GM12891 (cell line): ENCODE measurements around the gene HUNK. TPM values are rescaled to one million over a fixed set of nuclear protein-coding genes. Genes with fewer than 3 reads are reported as not detected.

ENCODE experiments used
- DNase-seq: peaks from one replicate; pipeline ENCODE4 v3.0.0; 2011; ENCODE audit warnings: low spot score; ENCODE audit not compliant: insufficient read length
- FAIRE-seq: peaks from 2 replicates; lab custom pipeline; 2011; peaks lifted over from hg19 to GRCh38; lab: Jason Lieb, UNC
- PAX5 ChIP-seq: IDR thresholded peaks from 2 replicates; pipeline ENCODE4 v1.6.1; 2011; ENCODE audit warnings: low read length, moderate library complexity, mild to moderate bottlenecking; ENCODE audit not compliant: insufficient read depth, severe bottlenecking
- POLR2A ChIP-seq: IDR thresholded peaks from 2 replicates; pipeline ENCODE4 v1.6.1; 2011; ENCODE audit warnings: low read depth, low read length, control low read depth
- POLR2AphosphoS5 ChIP-seq: IDR thresholded peaks from 2 replicates; pipeline ENCODE4 v1.6.1; 2011; ENCODE audit warnings: low read depth, low read length, control low read depth
- POU2F2 ChIP-seq: IDR thresholded peaks from 2 replicates; pipeline ENCODE4 v1.6.1; 2011; ENCODE audit warnings: low read depth, mild to moderate bottlenecking, control low read depth, low read length, moderate library complexity
- SPI1 ChIP-seq: IDR thresholded peaks from 2 replicates; pipeline ENCODE4 v1.6.1; 2011; ENCODE audit warnings: low read depth, low read length, control low read depth
- TAF1 ChIP-seq: IDR thresholded peaks from 2 replicates; pipeline ENCODE4 v1.6.1; 2011; ENCODE audit warnings: low read depth, low read length, control low read depth
- polyA plus RNA-seq: library from polyadenylated mRNA; unstranded; fragments of >200 nt; gene quantifications from one replicate; pipeline ENCODE4 v1.2.1, GENCODE V29; 2012; ENCODE audit warnings: low read depth, missing spikeins, inconsistent platforms; ENCODE audit not compliant: missing spikeins

HUNK gene
- polyA plus RNA-seq: not detected

- FAIRE-seq: no peak
- peak; percentile 31 for DNase-seq
- TF ChIP-seq POLR2A (no peak), POLR2AphosphoS5 (no peak), TAF1 (no peak), SPI1 (no peak), POU2F2 (no peak), PAX5 (no peak)
Observed at GRCh38 chr21:31872452-31873274, at the start of gene HUNK. TSS of gene HUNK (plus strand) at chr21:31873020. CDS start at chr21:31873675, 655 bp downstream.

GRCh38 chr21:31829736-31830472 lies 42.9 kb upstream of the HUNK start:
- FAIRE-seq: no peak
- DNase-seq: no peak
- no peak for TF ChIP-seq POU2F2
- no peak for TF ChIP-seq POLR2AphosphoS5
- TF ChIP-seq POLR2A: no peak
- TF ChIP-seq TAF1: no peak
- no peak for TF ChIP-seq SPI1
- TF ChIP-seq PAX5: no peak

- DNase-seq (no peak), FAIRE-seq (no peak)
- TF ChIP-seq PAX5 (no peak), POLR2AphosphoS5 (no peak), TAF1 (no peak), SPI1 (no peak), POLR2A (no peak), POU2F2 (no peak)
Observed at GRCh38 chr21:31830701-31831100, 42.1 kb upstream of the HUNK start.

GRCh38 chr21:31837041-31837440 lies 35.8 kb upstream of the HUNK start:
- no peak for FAIRE-seq
- no peak for DNase-seq
- TF ChIP-seq SPI1 (no peak), POLR2AphosphoS5 (no peak), TAF1 (no peak), POU2F2 (no peak), PAX5 (no peak), POLR2A (no peak)

GRCh38 chr21:31837618-31838390 lies 35.0 kb upstream of the HUNK start:
- FAIRE-seq: no peak
- TF ChIP-seq PAX5 (no peak), POLR2A (no peak), TAF1 (no peak), SPI1 (peak; percentile 85)
- DNase-seq: no peak

GRCh38 chr21:31838586-31839355 lies 34.0 kb upstream of the HUNK start:
- no peak for FAIRE-seq
- no peak for TF ChIP-seq POLR2A
- TF ChIP-seq POLR2AphosphoS5: no peak
- no peak for TF ChIP-seq POU2F2
- TF ChIP-seq PAX5: no peak
- no peak for TF ChIP-seq TAF1
- TF ChIP-seq SPI1: no peak
- DNase-seq: no peak

GRCh38 chr21:31844206-31844605 lies 28.6 kb upstream of the HUNK start:
- DNase-seq (no peak), FAIRE-seq (no peak)
- no peak for TF ChIP-seq PAX5
- TF ChIP-seq POU2F2: no peak
- no peak for TF ChIP-seq TAF1
- no peak for TF ChIP-seq POLR2A
- TF ChIP-seq POLR2AphosphoS5: no peak
- TF ChIP-seq SPI1: no peak

- no peak for FAIRE-seq
- no peak for TF ChIP-seq POLR2AphosphoS5
- TF ChIP-seq POLR2A: no peak
- no peak for TF ChIP-seq PAX5
Observed at GRCh38 chr21:31845151-31845729, 27.6 kb upstream of the HUNK start.

GRCh38 chr21:31846690-31847089 lies 26.1 kb upstream of the HUNK start:
- DNase-seq (no peak), FAIRE-seq (no peak)
- no peak for TF ChIP-seq TAF1
- TF ChIP-seq SPI1: no peak
- TF ChIP-seq POLR2A: no peak
- no peak for TF ChIP-seq PAX5
- no peak for TF ChIP-seq POLR2AphosphoS5
- no peak for TF ChIP-seq POU2F2

More at GRCh38 chr21:31845151-31845729, 27.6 kb upstream of the HUNK start:
- no peak for DNase-seq

- DNase-seq (no peak), FAIRE-seq (no peak)
- TF ChIP-seq TAF1: no peak
- no peak for TF ChIP-seq POLR2AphosphoS5
- no peak for TF ChIP-seq POLR2A
- no peak for TF ChIP-seq PAX5
- TF ChIP-seq SPI1: no peak
- TF ChIP-seq POU2F2: no peak
Observed at GRCh38 chr21:31847761-31848160, 25.1 kb upstream of the HUNK start.
